ENCODE measurements around the gene CRMP1. TPM values are rescaled to one million over a fixed set of nuclear protein-coding genes. Genes with fewer than 3 reads are reported as not detected.

CRMP1 gene
- total RNA-seq, 3 donors from 2014 or later (not counting 1 experiment from before 2014, with no cell fraction given): not detected

DNA sequence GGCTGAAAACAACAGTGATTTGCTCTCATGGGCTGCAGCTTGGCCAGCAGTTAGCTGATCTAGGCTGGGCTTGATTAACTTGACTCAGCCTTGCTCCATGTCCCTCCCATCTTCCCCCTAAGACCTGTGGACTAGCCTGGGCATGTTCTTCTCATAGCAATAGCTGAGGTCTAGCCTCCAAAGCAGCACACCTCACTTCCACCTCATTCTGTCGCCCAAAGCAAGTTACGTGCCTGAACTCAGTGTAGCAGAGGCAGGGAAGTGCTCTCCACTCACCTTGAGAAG, 119.7 kb downstream of the CRMP1 start:
- Mint-ChIP-seq H3K36me3 (peaks cover 5% of the 10 kb centered on the region), H3K4me3 (no peak overlapping the region), H3K4me1 (no peaks in the 10 kb centered on the region), H3K9me3 (peaks cover 2 to 4% of the 10 kb centered on the region in 2 donors), H3K27ac (no peak overlapping the region), H3K27me3 (ENCODE audit: low read depth in 2 of 2) (peaks cover 3 to 7% of the 10 kb centered on the region in 2 donors)
- Histone ChIP-seq H3K36me3 (ENCODE audit: control insufficient read depth, insufficient read depth, low read length) (no peaks in the 10 kb centered on the region), H3K9me3 (ENCODE audit: control insufficient read depth, insufficient read depth, low read length) (peaks cover 3% of the 10 kb centered on the region), H3K4me1 (ENCODE audit: control insufficient read depth, insufficient read depth, low read length) (no peaks in the 10 kb centered on the region), H3K4me3 (ENCODE audit: low read length) (no peak overlapping the region), H3K27ac (ENCODE audit: low read length) (no peak overlapping the region), H3K27me3 (ENCODE audit: control insufficient read depth, insufficient read depth, low read length) (no peaks in the 10 kb centered on the region)
- no peak for ATAC-seq
- TF ChIP-seq, protein P1, sequence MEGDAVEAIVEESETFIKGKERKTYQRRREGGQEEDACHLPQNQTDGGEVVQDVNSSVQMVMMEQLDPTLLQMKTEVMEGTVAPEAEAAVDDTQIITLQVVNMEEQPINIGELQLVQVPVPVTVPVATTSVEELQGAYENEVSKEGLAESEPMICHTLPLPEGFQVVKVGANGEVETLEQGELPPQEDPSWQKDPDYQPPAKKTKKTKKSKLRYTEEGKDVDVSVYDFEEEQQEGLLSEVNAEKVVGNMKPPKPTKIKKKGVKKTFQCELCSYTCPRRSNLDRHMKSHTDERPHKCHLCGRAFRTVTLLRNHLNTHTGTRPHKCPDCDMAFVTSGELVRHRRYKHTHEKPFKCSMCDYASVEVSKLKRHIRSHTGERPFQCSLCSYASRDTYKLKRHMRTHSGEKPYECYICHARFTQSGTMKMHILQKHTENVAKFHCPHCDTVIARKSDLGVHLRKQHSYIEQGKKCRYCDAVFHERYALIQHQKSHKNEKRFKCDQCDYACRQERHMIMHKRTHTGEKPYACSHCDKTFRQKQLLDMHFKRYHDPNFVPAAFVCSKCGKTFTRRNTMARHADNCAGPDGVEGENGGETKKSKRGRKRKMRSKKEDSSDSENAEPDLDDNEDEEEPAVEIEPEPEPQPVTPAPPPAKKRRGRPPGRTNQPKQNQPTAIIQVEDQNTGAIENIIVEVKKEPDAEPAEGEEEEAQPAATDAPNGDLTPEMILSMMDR (IDR thresholded peaks at IDR 0.05): no peak
- DNase-seq: no peak
- intact Hi-C loops (cut with micrococcal nuclease): no loop called here
- 90% methylated on average over 2 of the region's 2 CpGs for WGBS (ENCODE audit: insufficient coverage)

DNA sequence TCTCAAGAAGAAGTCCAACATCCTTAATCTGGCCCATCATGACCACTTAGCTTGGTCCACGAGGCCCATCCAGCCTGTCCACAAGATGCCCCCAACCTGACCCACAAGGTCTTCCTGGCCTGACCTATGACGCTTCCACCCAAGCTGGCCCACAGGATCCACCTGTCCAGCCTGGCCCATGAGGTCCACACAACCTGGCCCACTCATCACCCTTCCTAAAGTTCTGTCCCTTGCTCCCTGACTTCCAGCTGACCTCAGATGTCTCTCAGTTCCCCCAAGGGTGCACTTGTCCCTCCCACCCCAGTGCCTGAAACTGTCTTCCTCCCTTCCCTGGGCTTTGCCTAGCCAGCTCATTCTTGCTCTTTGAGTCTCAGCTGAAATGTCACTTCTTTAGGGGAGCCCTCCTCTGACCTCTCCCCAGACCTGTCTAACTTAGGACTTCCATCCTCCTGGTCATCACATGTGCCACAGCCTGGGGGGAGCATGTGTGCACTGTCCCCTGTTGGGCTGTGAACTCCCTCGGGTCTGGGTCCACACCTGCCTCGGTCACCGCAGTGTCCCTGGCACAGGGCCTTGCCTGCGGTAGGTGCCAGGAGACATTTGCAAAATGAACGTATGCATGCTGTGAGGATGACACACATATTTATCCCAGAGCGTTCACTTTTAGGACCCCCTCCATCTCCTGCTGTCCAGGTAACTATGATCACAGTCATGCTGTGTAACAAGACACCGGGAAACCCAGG, 120.2 kb downstream of the CRMP1 start:
- Histone ChIP-seq H3K36me3 (ENCODE audit: control insufficient read depth, insufficient read depth, low read length) (no peaks in the 10 kb centered on the region), H3K9me3 (ENCODE audit: control insufficient read depth, insufficient read depth, low read length) (peaks cover 3% of the 10 kb centered on the region), H3K4me3 (ENCODE audit: low read length) (no peak overlapping the region), H3K27ac (ENCODE audit: low read length) (no peak overlapping the region), H3K27me3 (ENCODE audit: control insufficient read depth, insufficient read depth, low read length) (no peaks in the 10 kb centered on the region), H3K4me1 (ENCODE audit: control insufficient read depth, insufficient read depth, low read length) (no peaks in the 10 kb centered on the region)
- TF ChIP-seq, protein P1 (IDR thresholded peaks at IDR 0.05): no peak
- ATAC-seq (no peak), DNase-seq (no peak)
- 90% methylated on average over 9 of the region's 9 CpGs for WGBS (ENCODE audit: insufficient coverage)
- intact Hi-C loops (cut with micrococcal nuclease): no loop called here
- Mint-ChIP-seq H3K4me1 (no peaks in the 10 kb centered on the region), H3K4me3 (no peak overlapping the region), H3K36me3 (peaks cover 5% of the 10 kb centered on the region), H3K27me3 (ENCODE audit: low read depth in 2 of 2) (peaks cover 3 to 7% of the 10 kb centered on the region in 2 donors), H3K9me3 (peaks cover 2 to 4% of the 10 kb centered on the region in 2 donors), H3K27ac (no peak overlapping the region)

Other genes starting within 250 kb of the CRMP1 start
- 1 to 10 TPM in 2 of 3 donors, under 1 TPM in 1; 0.20 to 2.6 (median 1.5) TPM for gene EVC2, start 184.5 kb downstream of the CRMP1 start, total RNA-seq
- gene EVC, start 181.9 kb downstream of the CRMP1 start, total RNA-seq: 1 to 10 TPM in 1 of 3 donors, under 1 TPM in 2; 0.18 to 2.9 (median 0.42) TPM
- 1 to 10 TPM in 2 of 3 donors, under 1 TPM in 1; 0.63 to 2.7 (median 1.8) TPM for gene C4orf50, start 125.3 kb upstream of the CRMP1 start, total RNA-seq